KG1 (cell line): ENCODE data around the gene ORAI2.
A peak's percentile ranks its signal among the peaks of the same experiment; 100 is the strongest.
"Not testable (repeated sequence)": the region's sequence is repeated elsewhere in the genome, so short reads cannot be mapped to it uniquely, and the experiment has no call there.

Experiments used
- DNase-seq: peaks from one replicate; lab custom pipeline; 2025; lab: John Stamatoyannopoulos, UW

ORAI2 gene

DNA sequence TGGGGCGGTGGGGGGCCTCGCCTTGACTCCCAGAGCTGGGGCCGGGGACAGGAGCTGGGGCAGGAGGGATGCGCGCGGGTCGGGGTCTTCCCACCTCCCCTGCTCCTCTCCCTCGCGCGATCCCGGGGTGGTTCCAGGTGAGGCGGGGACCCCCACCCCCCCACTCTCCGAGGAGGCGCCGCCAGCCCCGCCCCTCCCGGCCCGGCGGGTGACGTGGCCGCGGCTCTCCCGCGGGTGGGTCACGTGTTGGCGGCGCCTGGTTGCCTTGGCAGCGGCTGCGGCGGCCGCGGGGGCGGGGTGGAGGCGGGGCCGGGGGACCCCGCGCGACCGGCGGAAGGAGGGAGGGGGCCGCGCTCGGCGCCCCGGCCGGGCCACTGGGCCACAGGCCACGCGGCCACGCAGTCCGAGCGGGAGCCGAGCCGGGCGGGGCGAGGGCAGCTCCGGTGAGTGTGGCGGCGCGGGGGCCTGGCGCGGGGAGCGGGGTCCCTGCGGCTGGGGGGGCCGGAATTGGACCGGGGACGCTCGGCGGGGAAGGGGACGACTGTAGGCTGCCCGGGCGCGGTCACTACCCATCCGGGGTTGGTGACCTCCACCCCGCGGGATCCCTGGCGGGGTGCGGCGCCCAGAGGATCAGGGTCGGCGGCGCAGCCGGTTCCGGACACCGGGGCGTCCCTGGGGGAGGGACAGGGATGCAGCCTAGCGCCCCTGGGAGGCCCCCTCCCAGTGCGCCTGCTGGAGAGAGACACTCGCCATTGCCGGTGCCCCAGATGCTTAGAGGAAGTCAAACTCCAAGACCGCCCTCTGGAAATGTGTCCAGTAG lies at the start of gene ORAI2:
Gene ORAI2, plus strand, starts transcription at position 357 of the 820 bp plus-strand sequence. CDS start 5,382 bp downstream, outside the sequence.
- DNase-seq, result no peak

DNA sequence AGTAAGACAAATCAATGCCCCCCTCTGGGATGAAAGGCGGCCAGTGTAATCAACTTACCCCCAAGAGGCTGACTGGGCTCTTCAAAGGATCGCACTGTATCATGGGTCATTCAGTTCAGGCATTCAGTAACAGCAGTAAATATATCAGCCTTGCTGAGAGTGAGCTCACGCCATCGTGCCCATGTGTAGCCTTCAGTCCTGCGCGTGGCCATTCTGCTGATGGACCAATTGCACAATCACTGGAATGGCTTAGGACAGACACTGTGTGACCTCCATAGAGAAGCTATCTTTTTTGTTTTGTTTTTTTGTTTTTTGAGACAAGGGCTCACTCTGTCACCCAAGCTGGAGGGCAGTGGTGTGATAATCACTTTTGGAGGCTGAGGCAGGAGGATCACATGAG lies 46.3 kb upstream of the ORAI2 start:
- no peak for DNase-seq

DNA sequence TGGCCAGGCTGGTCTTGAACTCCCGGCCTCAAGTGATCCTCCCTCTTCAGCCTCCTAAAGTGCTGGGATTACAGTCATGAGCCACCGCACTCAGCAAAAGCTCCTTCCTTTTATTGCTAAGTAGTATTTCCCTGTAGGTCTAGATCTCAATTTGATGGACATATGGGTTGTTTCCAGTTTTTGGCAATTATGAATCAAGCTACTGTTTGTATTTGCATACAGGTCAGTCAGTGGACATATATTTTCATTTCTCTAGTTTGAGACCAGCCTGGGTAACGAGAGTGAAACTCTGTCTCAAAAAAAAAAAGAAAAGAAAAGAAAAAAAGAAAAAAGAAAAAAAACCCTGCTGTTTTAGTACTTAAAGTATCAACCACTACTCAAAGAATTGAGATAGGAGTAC lies 43.6 kb upstream of the ORAI2 start:
- no peak for DNase-seq

DNA sequence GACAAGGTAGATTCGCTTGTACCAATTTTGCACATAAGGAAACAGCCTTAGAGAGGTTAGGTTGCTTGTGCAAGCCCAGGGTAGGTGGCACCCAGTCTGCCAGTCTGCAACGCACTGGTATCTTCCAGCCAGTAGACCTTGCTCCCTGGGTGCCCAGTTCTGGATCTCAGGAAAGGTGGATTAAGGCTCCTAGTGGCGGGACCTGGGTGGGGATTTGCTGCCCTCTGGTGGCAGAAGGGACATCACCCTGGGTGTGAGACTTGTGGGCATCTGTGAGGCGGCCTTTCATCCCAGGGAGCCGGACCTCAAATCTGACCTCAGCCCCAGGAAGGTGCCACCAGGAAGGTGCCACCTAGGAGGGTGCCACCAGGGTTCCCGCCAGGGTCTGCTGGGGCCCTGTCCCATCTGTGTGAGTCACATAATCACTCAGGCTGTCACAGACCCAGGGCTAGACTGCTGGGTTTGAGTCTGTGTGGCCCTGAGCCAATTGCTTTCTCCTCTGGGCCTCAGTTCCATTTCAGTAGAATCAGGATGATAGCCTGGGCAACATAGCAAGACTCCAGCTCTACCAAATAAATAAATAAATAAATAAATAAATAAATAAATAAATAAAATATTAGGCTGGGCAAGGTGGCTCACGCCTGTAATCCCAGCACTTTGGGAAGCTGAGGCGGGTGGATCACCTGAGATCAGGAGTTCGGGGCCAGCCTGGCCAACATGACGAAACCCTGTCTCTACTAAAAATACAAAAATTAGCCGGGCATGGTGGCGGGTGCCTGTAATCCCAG lies 42.5 kb upstream of the ORAI2 start:
- DNase-seq, result no peak

DNA sequence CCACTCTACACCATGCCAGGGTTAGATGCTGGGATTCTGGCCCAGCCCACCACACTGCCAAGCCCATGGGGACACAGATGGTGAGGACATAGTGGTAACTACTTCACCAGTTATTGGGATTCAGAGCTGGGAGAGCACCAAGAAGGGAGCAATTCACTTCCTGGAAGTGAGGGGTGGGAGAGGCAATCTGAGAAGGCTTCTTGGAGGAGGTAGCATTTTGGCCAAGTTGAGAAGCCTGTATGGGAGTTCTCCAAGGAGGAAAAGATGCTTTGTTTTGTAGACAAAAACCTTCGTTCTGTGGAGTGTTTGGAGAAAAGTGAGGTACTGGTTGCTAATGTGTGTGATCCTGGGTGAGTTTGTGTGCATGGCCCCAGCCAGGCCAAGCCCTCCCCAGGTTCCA lies 41.0 kb upstream of the ORAI2 start:
- DNase-seq, result no peak

DNA sequence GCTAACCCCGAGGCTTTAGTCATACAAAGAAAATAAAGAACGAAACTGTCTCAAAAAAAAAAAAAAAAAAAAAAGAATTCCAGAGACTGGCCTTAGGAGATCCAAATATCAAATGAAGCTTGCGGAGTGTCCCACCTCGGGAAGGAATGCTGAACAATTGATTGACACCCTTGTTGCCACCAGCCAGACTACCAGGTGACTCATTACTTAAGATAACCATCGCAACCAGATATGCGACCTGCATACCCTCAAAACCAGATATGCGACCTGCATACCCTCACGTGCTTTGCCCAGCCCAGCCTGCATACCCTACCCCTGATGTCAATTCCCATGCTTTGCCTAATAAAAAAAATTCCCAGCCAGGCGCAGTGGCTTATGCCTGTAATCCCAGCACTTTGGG lies 39.9 kb upstream of the ORAI2 start:
- DNase-seq, result no peak

DNA sequence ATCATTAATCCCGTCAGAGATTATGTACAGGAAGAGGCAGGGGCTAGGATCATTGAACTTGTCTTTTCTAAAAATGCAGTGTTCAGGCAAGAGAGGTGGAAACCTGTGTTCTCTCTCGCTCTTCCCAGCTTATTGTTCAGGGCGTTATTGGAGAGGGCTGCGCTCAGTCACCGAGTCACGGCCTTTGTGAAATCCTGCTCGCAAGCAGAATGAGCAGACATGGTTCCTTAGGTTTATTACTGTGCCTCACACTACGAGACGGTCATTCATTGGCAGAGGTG lies 37.8 kb upstream of the ORAI2 start:
- DNase-seq, result no peak

DNA sequence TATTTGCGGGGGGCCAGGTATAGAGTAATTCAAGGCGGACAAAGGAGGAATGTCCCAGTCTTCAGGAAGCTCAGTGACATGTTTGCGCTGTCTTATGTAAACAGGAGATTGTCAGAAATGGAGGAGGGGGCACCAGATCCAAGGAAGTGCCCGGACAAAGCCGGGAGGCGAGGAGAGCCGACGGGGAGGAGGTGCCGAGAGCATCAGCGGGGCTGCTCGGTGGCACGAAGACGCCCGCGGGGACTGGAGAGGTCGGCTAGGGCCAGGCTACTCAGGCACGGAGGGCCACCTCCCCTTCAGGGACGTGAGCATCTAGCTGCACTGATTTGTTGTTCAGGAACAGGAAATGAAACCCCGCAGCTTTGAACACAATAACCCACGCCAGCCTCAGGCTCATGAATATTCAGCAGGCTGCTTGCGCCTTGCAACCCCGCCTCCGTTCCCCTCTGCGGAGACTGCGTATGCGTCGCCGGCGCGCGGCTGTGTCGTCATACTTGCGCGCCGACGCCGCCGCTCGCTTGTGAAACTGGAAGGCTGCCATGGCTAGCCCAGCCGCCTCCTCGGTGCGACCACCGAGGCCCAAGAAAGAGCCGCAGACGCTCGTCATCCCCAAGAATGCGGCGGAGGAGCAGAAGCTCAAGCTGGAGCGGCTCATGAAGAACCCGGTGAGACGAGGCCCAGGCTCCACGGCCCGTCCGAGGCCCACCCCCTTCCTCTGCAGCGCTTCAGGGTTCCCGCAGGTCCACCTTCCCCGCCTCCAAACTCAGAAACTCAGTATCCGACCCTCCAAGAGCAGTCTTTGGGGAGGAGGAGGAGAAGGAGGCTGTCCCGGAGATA lies 37.3 kb upstream of the ORAI2 start, which contains the start of gene PRKRIP1:
Gene PRKRIP1, plus strand, starts transcription at position 491 of the 837 bp plus-strand sequence. Its CDS starts 49 bp downstream, at position 540.
- DNase-seq, result peak; percentile 5

DNA sequence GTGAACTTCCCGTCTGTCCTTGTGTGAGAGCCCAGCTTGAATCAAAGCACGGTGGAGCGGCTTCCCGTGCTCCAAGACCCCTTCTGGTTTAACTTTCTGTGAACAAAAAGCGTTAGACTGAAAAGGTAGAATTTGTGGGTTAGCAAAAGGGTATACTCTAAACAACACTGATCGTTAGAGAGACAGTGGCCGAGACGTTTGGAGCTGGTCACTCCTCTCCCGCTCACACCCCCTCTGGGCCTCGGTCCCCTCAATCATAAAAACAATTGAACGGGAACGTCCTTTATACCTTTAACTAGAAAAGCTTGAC lies 36.7 kb upstream of the ORAI2 start:
- no peak for DNase-seq

DNA sequence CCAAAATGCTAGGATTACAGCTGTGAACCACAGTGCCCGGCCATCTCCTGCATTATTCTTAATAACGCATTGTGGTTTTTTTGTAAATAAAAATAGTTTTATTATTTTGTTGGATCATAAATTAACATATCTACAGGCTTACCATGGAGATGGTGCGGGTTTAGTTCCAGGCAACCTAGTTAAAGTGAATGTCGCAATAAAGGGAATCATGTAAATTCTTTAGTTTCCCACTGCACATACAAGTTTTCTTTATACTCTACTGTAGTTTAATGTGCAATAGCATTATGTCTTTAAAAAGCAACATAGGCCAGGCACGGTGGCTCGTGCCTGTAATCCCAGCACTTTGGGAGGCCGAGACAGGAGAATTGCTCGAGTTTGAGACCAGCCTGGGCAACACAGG lies 34.8 kb upstream of the ORAI2 start:
- no peak for DNase-seq

DNA sequence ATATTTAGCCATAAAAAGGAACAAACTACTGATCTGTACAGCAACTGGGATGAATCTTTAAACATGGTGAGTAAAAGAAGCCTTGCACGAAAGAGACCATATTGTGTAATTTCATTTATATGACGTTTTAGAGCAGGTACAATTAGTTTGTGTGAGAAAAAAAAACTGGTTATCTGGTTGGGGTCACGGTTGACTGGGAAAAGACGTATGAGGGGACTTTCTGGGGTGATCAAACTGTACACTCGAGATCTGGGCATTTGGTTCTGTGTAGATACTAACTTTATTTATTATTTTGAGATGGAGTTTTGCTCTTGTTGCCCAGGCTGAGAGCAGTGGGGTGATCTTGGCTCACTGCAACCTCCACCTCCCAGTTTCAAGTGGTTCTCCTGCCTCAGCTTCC lies 33.0 kb upstream of the ORAI2 start:
- no peak for DNase-seq

DNA sequence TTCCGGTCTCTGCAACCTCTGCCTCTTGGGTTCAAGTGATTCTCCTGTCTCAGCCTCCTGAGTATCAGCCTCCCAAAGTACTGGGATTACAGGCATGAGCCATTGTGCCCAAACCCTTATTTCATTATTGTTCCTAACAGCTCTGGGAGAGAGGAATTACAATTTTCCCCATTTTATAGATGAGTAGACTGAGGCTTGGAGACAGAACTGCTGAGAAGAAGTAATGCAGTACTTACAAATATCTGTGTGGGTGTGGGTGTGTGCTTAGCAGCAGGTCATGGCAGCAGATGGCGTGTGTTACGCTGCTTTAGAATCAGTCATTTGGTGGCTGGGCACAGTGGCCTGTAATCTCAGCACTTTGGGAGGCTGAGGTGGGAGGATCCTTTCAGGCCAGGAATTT lies 29.8 kb upstream of the ORAI2 start:
- DNase-seq, result no peak

DNA sequence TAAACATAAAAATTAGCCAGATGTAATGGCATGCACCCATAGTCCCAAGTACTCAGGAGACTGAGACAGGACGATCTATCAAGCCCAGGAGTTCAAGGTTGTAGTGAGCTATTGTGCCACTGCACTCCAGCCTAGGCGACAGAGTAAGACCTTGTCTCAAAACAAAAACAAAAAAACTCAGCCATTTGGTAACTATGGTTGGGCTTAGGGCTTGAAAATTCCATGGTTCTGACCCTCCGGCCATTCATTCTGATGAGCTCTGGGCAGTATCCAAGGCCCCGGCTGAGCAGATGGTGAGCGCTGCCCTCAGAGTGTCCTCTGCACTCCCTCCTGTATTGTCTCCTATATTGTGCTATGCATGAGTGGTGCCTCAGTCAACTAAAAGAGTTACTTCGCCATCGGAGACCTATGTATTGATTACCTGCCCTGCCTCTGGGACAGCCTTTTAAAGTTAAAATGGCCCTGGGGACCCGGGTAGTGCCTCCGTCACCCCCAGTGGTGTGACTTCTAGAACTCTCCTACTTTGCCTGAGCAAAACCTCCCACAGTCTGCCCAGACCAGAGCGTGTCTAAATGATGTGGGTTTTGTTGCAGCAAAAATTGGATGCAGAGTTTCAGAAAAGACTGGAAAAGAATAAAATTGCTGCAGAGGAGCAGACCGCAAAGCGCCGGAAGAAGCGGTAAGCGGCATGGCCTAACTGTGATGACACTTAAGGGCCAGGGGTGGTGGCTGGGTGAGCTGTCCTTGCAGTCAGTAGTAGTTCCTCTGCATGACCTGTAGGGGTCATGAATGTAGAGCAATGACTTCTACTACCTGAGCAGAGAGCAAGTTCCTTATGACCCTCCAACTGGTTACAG lies 29.1 kb upstream of the ORAI2 start:
- DNase-seq, result no peak

DNA sequence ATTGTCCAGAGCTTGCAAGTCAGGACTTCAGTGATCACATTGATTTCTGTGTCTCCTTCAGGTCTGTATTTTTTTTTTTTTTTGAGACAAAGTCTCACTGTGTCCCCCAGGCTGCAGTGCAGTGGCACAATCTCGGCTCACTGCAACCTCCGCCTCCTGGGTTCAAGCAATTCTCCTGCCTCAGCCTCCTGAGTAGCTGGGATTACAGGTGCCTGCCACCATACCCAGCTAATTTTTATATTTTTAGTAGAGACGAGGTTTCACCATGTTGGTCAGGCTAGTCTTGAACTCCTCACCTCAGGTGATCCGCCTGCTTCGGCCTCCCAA lies 28.6 kb upstream of the ORAI2 start:
- not testable (repeated sequence) for DNase-seq

DNA sequence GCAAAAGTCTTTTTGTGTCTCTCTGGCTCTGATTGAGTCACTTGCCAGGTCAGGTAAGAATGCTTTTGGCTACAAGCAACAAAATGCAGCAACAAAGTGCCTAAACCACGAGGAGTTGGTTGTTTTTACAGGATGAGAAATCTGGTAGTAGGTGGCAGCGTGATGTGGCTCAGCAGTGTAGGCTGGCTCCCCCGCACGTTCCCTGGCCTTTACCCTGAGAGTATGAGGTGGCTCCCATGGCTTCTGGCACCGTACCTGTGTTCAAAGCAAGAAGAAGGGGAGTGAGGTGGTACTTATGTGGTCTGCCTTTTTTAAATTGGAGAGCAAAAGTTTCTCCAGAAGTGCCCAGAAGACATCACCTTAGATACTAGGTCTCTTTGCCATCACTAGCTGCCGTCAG lies 25.5 kb upstream of the ORAI2 start:
- no peak for DNase-seq

DNA sequence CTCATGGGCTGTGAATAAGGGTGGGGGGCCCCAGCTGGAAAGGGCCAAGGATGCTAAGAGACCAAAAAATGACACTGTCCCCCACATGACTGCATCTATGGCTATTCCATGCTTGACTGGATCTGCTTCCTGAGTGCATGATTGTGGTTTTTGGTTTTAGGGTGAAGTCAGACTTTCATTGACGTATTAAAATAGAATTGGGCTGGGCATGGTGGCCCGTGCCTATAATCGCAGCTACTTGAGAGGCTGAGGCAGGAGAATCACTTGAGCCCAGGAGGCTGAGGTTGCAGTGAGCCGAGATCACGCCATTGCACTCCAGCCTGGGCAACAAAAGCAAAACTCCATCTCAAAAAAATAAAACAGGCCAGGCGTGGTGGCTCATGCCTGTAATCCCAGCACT lies 24.8 kb upstream of the ORAI2 start:
- not testable (repeated sequence) for DNase-seq

DNA sequence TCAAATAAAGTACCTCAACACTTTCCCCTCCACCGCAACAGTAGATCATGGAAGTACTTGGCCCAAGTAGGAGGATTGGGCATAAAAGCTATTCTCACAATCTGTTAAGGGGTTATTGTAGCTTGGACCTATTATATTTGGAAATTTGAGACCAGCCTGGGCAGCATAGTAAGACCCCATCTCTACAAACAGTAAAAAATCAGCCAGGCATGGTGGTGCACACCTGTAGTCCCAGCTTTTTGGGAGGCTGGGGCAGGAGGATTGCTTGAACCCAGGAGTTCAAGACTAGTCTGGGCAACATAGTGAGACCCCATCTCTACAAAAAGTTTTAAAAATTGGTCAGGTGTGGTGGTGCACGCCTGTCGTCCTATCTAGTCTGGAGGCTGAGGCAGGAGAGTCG lies 24.0 kb upstream of the ORAI2 start:
- no peak for DNase-seq

DNA sequence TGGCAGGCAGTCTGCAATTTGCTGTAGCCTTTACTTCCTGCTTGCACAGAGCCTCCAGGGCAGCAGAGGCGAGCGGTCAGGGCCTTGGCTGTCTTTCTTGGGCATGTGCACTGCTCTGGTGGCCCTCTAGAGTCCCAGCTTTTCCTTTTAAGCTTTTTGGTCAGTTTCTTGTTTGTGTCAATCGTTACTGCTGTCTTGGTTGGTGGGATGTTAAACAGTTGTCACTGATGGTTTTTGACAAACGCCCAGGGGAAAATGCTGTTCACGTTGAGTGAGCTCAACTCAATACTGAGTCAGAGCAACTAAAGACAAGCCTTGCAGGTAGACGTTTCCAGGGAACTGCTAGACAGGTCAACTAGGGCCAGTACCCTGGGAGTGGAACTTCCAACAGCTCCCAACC lies 23.3 kb upstream of the ORAI2 start:
- DNase-seq, result no peak

DNA sequence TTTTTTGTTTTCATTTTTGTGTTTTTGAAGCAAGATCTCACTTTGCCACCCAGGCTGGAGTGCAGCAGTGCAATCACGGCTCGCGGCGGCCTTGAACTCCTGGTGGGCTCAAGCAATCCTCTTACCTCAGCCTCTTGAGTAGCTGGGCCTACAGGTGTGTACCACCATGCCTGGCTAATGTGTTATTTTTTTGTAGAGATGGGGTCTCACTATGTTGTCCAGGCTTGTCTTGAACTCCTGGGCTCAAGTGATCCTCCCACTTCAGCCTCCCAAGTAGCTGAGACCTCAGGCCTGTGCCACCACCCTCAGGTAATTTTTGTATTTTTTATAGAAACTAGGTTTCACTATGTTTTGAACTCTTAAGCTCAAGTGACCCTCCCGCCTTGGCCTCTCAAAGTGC lies 22.5 kb upstream of the ORAI2 start:
- no peak for DNase-seq

DNA sequence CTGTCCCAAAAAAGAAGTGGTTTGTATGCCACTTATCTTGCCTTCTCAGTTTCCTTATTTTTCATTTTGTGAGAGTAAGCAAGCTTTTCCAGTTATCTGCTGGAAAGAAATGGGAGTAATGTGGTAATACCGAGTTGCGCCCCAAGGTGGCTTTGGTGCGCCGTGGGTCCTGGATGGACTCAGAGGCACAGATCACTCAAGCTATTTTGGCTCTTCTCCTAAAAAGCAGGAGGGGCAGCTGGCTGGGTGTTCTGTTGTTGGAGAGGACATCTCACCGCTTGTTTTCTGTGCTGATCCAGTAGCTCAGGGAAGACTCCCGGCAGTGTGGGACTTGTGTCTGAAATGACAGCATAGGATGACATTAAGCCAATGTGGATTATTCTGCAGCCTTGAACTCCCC lies 20.8 kb upstream of the ORAI2 start:
- DNase-seq, result no peak

DNA sequence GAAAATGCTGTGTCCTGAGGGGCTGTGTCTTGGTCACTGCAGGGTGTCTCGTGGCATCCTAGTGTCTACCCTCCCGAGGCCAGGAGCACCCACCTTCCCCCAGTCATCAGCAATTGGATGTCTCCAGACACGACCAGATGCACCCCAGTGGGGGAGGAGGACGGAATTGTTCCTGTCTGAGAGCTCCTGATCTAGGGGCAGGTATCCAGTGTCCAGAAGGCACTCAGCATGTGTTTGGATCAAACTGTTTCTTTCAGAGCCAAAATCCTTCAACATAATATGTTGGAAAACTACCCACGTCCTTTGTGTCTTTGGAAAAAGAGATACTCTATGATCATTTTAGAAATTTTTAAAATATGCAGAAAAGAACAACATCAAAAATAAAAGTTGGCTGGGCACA lies 20.3 kb upstream of the ORAI2 start:
- no peak for DNase-seq

DNA sequence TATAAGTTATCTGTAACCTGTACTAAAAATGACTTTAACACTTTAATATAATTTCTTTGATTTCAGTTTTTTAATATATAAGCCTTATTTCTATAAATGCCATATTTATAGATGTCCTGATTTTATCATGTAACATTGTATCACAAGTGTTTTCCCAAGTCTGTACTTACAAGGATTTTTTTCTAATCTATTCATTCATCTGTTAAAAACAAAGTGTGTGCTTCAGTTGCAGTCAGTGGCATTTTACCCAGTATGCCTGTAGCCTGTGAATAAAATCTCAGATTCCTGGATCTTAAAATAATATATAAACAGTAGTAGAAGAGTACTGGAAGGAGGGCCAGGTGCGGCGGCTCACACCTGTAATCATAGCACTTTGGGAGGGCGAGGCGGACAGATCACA lies 19.8 kb upstream of the ORAI2 start:
- no peak for DNase-seq
